RPMI8226 (cell line): ENCODE data around the gene FXYD5.

ENCODE experiments used
- DNase-seq: peaks from one replicate; pipeline ENCODE4 v3.0.0-alpha.2; 2015

Gene FXYD5, protein sequence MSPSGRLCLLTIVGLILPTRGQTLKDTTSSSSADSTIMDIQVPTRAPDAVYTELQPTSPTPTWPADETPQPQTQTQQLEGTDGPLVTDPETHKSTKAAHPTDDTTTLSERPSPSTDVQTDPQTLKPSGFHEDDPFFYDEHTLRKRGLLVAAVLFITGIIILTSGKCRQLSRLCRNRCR

DNA sequence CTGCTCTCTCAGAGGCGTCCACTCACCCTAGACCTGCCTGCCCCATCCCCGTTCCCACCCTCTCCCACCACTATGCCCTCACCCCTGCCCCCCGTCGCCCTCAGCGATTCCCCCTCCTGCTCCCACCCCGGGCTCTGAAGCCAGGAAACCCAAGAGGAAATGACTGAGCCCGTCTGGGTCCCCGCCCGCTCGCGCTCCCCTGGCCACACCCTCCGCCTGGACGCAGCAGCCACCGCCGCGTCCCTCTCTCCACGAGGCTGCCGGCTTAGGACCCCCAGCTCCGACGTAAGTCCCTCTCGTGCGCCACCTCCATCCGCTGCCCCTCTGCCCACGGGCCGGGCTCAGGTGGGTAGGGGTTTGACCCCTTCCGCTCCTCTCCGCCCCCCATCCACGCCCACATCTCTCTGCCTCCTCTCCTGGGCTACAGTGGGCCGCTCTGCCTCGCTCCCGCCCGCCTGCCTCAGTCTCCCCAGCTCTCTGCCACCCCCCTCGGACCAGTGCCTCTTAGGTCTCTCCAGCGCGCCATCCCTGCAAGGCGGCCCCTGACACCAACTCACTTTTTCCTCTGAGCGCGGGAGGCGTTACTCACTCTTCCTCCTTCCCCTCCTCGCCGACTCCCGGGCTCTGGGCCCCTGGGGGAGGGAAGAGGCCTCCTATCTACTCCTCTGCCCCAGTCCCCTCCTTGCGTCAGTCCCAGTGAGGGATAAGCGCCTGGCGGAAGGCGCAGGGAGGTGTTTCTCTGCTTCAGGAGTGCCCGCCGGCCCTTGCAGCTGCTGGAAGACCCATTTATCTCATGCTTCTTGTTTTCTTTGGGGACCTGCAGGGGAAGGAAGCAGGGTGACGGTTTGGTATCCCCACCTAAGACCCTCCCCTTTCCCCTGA, at the start of gene FXYD5:
Gene FXYD5, plus strand, starts transcription at position 211 of the 882 bp plus-strand sequence. CDS start 816 bp downstream, outside the sequence.
- peak; percentile 47 for DNase-seq

DNA sequence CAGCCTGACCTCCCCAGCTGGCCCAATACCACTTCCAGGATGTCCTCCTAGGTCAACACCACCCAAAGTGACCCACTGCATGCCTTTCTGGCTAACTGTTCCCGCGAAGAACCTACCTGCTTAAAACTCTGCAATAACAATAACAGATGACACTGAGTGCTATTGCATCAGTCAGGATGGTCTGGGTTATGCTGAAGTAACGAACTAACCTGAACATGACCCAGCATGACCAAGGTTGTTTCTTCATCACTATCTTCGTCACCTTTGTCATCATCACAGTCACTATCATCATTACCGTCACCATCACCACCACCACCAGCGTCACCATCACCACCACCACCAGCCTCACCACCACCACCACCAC, 49.5 kb upstream of the FXYD5 start:
- no peak for DNase-seq

DNA sequence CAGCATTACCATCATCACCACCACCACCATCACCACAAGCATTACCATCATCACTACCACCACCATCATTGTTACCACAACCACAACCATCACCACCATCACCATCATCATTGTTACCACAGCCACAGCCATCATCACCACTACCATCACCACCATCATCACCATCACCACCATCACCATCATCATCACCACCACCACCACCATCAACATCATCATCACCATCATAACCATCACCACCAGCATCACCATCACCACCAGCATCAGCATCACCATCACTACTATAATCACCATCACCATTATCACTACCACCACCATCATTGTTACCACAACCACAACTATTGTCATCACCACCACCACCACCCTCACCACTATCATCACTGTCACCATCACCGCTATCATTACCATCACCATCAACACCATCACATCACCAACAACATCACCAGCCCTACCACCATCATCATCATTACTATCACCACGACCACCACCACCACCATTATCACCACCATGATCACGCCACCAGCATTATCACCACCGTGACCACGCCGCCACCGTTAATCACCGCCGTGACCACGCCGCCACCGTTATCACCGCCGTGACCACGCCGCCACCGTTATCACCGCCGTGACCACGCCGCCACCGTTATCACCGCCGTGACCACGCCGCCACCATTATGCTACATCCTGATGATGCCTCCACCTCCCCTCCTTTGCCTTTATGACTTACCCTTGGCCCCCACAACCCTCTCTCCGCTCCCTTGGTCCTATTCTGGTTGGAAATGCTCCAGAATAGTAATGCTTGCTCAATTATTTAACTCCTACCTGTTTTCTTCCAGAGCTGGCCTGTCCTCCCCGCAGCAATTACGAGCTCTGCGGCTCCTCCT, 48.9 kb upstream of the FXYD5 start:
- DNase-seq: no peak

DNA sequence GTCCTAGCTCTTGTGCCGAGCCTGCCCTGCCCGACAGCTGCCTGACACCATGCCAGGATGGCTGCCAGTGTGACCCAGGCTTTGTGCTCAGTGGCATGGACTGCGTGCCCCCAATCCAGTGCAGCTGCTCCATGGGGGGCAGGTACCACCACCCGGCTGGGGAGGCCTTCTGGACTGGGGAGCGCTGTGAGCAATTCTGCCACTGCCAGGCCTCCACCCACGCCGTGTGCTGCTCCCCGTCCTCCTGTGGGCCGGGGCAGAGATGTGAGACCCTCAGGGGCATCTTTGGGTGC, 48.3 kb upstream of the FXYD5 start:
- DNase-seq: no peak

DNA sequence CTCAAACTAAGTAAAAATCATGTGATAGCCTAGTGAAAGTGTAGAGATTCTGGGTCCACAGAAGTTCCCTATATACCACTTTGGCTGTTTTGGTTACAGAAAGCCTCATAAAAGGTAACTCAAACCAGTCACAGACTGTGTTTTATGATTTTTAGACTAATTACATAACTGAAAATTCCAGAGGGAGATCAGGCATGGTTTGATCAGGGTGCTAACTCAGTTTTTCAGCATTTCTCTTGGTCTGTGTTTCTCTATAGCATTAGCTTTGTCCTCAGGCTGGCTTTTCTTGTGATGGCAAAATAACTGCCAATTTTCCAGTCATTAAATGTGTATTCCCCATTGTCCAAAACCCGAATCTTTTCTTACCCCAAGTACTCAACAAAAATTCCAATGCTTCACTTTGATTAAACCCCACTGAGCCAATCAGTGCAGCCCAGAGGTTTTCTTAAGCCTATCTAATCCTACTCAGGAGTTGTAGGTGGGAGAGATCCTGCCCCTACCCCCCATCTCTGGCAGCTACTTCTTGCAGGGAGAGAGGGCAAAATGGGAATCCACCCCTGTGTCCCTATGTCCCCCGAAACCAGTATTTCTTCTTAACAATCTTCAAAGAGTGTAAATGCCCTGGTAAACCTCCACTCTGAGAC, 47.5 kb upstream of the FXYD5 start:
- DNase-seq: no peak

DNA sequence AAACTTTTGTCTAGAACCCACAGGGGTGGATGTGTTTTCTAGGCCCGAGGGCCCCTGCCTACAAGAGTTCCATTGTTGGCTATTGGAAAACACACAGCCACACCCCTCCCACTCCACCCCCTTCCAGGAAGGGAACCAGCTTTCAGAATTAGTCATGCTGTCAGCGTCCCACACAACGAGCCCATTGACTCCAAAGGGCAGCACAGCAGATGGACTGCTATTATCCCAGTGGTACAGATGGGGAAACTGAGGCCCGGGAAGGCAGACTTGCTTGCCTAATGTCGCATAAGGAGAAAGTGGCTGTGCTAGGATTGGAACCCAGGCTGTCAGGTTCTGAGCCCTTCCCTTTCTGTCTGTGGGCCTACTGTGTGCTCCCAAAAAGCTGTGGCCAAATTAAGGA, 47.0 kb upstream of the FXYD5 start:
- no peak for DNase-seq

DNA sequence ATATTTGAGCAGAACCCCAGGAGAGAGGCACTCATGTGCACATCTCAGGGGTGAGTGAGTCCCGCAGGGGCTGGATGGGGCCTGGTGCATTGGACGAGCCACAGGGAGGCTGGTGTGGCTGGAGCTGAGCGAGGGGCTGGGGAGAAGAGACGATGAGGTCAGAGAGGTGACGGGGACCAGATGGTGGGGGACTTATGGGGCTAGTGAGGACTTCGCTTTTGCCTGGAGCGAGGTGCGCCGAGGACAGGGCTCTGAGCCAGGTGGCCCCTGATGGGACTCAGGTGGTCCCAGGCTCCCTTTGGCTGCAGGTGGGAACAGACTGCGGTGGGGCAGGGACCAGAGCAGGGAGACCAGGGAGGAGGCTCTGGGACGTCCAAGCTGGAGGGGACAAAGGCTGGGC, 45.8 kb upstream of the FXYD5 start:
- DNase-seq: no peak

DNA sequence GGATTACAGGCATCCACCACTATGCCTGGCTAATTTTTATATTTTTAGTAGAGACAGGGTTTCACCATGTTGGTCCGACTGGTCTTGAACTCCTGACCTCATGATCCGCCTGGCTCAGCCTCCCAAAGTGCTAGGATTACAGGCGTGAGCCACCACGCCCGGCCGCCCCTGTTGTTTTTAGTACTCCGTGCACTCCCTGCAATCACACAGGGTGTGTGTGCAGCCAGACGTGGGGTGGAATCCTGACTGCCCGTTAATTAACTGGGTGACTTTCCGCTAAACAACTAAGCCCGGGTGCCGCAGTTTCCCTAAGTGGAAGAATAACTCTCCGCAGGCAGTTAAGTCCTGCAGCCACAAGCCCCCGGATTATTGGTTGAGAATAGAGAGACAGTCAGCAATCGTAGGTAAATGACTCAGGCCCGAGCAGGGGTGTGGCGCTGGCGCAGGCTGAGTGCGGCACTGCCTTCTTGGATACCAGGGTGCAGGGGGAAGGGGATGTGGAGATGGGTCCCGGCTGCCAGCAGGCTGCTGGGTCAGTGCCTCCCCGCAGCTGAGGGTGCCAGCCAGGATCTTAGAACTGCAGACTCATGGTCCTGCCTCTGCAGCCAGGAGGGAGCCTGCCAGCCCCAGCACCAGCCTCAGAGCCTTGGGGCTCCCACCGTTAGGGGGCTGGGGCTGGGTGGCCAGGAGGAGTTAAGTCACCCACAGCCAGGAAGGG, 45.0 kb upstream of the FXYD5 start:
- no peak for DNase-seq

DNA sequence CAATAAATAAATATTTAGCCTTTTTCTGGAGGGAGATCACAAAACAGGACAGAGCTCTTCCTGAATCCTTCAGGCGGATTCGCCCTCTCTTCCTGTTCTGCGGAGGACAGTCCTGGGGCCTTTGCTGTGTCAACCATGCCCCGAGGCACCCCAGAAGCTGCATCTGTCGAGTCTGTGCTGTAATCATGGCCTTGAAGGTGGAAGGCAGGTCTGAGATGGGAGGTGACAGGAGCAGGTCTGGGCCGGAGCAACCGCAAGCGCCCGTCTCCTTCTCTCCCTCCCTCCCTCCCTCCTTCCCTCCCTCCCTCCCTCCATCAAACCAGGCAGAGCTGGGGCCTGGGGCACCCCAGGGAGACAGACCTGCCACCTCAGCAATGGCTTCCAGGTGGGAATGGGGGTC, 43.6 kb upstream of the FXYD5 start:
- no peak for DNase-seq

DNA sequence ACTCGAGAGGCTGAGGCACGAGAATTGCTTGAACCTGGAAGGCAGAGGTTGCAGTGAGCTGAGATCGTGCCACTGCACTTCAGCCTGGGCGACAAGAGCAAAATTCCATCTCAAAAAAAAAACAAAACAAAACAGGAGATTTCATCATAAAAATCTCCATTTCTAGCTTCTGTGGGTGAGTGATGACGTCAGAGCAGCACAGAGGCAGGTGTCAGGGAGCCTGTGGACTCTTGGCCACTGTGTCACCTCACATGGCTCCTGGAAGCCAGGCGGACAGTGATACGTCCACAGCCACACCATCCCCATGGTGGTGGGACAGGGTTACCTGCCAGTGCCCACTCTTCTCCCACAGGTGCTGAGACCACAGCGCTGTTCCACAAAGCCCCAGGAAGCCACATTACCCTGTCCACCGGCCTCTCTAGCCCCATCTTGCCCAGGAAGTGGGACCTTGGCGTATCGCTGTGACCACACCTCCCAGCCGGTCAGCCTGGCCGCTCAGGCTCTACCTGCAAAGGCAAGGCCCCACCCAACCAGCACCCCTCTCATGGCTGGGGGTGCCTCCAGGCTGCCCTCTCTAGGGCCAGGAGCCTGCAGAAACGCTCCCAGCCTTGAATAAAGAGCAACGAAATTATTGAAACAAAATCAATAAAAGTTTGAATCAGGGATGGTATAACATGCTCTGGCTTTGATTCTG, 41.4 kb upstream of the FXYD5 start:
- DNase-seq: no peak

DNA sequence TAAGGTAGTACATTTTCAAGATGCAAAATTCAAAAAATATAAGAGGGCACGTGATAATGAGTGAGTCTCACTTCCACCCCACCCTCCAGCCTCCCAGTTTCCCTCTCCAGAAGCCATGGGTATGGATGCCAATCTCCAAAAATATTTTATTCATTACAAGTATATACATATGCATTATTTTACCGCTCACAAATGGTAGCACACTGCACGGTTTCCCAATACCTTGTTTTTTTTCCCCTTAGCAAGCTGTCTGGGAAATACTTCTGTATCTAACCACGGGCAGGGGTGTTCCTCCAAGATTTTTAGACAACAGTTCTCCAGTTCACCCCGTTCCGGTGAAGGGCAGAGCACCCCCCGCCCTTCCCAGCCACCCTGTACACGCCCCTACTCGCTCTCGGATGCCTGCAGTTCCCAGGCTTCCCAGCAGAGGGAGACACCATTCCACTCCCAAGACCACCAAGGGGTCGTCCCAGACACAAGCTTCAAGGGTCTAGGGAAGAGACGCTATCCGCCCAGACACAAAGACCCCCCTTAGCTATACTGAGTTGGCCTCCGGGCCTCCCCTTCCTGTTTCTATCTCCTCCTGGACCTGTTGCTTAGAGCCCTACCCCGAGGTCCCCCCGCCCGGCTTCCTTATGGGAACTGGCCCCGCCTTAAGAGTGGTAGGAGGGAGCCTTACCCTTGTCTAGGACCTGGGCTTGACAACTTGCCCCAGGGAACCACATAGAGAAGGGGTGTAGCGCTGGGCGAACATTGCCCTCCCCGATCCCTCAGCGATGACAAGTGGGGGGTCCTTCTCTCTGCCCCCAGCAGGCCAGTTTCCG, 40.0 kb upstream of the FXYD5 start:
- DNase-seq: peak; percentile 31

DNA sequence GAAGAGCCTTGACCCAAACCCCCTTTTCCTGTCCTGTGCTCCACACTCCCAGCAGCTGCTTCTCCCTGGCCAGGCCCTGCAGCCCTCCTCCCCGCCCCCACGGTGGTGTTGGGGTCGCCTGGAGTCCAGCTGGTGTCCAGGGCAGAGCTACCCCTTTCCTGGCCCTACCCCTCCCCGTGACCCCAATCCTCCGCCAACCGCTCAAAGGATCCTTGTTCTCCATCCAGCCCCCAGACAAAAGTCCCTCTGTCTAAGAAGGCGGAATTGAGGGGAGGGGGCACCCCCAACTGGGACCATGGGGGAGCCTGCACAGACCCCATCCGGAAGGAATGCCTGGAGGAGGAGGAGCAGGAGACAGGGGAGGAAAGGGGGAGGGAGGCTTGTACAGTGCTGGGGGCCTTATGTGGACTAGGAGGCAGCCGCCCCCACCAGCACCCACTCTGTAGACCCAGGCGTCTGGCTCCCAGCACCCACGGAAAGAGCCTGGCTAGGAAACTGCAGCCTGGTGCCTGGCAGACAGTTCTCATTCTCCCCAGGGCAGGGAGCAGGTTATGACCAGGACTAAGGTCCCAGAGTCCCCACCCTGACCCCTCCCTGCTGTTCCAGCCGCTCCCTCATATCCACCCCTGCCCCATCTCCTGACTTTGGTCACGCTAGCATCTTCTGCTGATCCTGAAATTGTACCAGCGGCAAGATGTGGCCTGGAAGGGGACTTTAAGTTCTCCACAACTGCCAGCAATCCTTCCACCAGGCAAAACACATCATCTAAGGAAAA, 39.2 kb upstream of the FXYD5 start, which contains the start of gene FXYD3:
Gene FXYD3, plus strand, starts transcription at position 647 of the 775 bp plus-strand sequence. CDS start 3,554 bp downstream, outside the sequence.
- DNase-seq: no peak

DNA sequence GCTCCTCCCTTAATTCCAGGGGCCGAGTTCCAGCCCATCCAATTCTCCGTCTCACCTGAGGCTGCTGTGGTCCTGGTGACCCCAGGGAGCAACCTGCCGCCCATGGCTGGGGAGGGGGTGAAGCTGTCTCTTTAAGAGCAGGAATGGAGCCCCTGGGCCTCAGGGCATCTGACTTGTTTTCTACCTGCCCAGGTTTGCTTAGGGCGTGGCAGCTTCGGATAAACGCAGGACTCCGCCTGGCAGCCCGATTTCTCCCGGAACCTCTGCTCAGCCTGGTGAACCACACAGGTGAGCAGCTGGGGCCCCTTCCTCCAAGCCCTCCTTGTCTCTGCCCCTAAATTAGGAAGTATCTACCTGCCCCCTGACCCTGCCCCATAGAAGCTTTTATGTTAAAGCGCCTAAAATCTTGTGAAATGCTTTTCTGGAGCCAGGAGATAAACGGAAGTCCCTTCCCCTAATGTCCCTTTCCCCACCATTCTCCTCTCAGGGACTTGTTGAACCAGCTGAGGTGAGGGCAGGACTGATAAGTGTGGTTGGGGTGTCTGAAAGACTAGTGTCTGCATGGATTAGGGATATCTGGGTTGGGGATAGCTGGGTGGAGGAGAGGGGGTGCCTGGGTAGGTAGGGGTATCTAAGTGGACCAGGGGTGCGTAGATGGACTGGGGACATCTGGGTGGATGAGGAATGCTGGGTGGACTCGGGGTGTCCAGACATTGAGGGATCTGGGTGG, 38.3 kb upstream of the FXYD5 start:
- no peak for DNase-seq

DNA sequence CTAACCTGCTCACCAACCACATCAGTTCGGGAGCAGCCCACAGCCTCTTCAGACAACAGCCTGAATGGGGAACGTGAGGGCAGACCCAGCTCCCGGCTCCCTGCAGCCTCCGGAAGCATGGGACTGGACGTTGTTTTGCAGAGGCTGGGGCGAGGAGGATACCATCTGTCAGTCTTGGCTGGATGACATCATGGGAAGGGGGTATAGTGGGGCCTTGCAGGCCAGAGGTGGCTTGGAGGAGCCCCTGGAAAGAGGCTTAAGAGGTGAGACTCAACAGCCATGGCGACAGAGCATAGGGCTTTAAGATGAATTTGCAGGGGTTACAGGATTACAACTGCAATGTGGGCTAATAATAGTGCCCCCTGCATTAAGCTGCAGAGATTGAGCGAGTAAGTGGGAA, 37.4 kb upstream of the FXYD5 start:
- no peak for DNase-seq

DNA sequence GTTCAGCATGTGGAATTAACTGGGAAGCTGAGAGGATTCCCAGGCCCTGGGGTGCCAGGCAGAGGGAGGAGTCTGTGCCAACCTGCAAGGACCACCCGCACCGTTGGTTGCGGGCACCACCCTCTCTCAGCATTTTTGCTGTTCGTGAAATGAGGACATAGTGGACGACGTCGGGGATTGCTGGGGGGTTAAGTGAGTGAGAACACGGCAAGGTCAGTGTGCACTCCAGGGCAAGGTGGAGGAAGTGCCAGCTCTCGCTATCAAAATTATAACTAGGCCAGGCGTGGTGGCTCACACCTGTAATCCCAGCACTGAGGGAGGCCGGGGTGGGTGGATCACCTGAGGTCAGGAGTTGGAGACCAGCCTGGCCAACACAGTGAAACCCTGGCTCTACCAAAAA, 36.7 kb upstream of the FXYD5 start:
- DNase-seq: no peak

DNA sequence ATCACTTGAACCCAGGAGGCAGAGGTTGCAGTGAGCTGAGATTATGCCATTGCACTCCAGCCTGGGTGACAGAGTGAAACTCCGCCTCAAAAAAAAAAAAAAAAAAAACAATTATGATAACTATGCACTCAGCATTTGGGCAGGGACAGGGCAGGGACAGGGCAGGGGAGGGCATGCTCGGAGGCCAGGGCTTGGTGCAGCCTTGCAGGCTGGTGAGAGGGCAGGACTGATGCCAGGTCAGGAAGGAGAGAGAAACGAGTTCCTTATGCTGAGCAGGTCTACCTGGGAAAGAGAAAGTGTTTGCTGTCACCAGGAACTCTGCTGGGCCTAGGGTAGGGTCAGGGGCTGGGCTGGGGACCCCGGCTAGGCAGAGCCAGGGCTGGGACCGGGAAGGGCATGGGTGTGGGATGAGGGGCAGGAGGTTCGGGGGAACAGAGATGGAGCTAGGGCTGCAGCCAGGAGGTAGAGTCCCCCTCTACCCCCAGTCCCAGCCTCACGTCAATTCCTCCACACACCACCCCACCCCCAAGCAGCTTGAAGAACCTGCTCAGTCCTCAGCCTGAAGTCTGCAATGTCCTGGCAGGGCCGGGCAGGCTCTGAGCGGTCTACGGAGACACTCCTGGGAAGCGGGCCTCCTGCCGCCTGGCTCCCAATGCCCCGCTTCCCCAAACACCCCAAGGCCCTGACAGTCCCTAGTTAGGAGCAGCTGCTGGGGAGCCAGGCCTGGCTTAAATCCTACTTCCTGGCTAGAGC, 36.1 kb upstream of the FXYD5 start:
- no peak for DNase-seq

DNA sequence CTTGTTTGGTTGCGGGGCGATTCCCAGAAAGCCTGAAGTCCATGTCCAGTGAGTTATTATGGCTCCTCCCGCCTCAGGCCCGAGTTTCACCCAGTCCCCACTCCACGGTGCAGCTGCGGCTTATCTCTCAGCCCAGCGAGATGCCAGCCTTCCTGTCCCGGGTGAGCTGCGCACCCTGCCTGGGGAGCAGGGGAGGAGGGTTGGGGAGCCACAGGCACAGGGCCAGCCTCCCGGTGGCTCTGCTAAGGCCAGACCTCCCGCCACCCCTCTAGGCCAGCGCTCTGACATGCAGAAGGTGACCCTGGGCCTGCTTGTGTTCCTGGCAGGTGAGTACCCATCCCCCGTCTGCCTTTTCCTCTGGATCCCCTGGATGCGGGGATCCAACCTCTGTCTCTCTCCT, 35.4 kb upstream of the FXYD5 start:
- DNase-seq: no peak

DNA sequence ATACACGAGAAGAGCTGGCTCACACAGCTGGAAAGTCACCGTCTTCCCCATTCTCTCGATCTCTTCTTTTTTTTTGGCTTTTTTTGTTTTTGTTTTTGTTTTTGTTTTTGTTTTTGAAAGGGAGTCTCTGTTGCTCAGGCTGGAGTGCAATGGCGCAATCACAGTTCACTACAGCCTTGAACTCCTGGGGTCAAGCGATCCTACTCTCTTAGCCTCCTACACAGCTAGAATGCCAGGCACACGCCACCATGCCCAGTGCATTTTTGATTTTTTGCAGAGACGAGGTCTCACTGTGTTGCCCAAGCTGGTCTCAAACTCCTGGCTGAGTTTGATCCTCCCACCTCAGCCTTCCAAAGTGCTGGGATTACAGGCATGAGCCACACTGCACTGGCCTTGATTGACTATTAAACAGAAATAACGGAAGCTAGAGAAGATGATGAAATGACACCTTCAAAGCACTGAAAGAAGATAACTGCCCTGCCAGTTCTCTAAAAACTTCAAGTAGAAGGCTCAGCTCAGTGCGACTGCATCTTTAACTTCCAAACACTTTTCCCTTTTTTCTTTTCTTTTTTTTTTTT, 34.9 kb upstream of the FXYD5 start:
- DNase-seq: no peak
